Fibroblast of upper back skin (primary cell): ENCODE results near the gene MITF.
A peak's percentile ranks its signal among the peaks of the same experiment; 100 is the strongest.
"Not testable (repeated sequence)": the region's sequence is repeated elsewhere in the genome, so short reads cannot be mapped to it uniquely, and the experiment has no call there.

Experiments used
- DNase-seq: peaks from one replicate; pipeline ENCODE4 v3.0.0-alpha.2; 2013

Gene MITF

DNA sequence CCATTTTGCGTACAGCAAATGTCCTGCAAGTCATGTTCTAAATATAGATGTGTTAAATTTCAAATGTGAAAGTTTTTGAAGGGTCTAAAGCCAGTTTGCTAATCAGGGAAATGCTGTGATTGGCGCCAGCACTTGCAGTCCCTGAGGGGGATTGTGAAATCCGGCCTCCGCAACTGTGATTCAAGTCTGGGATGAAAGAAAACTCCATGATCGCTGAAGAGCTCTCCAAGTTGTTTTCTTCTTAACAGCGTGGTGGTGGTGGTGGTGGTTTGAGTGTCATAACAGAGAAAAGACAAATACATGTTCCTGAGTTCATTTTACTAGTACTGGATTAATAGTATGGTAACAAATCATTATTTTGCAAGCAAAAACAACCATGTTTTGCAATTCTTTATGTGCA is 51.8 kb downstream of the MITF start:
- peak; percentile 66 for DNase-seq

DNA sequence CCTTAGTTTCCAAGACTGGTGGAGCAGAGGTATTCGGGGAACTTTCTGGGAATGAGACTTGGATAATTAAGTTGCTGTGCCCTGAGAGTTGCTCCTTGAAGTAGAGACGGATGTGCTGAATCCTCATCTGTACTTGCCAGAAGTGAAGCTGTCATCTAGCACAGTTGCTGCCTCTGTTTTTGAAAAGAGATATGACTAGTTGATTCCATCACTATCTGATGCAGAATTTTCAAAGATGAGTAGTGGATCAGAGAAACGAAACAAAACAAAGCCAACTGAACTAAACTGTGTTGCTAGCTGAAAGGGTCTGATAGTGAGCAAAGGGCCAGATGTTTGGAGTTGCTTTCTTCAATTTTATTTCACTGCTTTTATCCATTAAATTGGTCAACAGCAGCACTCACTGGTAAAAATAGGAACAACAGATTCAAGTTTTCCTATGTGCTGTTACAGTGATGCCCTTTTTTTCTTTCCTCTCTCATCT is 52.7 kb downstream of the MITF start:
- peak; percentile 52 for DNase-seq

DNA sequence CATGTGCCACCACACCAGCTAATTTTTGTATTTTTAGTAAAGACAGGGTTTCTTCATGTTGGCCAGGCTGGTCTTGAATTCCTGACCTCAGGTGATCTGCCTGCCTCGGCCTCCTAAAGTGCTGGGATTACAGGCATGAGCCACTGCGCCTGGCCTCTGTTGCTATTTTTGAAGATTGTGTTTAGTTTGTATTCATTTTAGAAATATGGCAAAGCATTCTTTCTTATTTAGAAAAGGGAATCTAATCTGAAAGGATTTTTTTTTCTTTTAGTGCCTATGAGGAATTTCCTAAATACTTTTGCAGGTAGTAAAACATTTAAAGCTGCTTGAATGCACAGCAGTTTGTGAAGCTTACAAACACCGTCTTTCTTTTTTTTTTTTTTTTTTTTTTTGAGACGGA is 56.9 kb downstream of the MITF start:
- not testable (repeated sequence) for DNase-seq

DNA sequence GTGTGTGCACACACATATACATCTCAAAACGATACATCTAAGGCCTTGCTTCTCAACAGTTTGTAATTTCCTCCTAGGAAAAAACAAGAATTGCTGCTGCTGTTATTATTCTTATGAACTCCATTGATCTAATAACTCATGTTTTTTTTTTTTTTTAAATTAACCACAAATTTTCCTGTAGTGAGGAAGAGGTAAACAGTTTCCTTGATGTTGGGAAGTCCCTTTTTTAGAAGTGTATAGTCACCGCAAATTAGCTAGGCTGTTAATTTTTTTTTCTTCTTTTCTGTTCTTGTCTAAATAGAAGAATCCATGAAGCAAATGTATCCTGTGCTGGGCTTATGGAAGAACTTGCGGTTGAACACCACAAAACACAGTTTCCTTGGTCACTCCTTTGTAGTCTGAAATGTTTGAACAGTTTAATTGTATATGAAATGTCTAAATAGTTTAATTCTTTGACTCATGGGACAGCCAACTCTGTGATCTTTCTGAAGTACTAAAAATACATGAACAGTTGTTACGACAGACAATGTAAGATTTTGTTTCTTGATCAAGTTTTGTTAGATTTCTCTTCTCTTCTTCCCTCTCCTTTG is 64.5 kb downstream of the MITF start:
- no peak for DNase-seq

DNA sequence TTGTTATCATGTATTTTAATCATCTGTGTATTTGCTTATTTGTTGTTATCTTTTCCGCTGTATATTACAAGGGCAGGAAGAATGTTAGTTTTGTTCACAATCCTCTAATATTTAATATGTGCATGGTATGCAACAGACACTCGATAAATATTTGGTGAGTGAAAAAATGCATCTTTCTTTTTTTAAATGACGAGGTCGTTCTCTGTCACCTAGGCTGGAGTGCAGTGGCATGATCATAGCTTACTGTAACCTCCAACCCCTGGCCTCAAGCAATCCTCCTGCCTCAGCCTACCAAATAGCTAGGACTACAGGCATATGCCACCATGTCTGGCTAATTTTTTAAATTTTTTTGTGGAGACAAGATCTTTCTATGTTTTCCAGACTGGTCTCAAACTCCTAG is 66.2 kb downstream of the MITF start:
- no peak for DNase-seq

DNA sequence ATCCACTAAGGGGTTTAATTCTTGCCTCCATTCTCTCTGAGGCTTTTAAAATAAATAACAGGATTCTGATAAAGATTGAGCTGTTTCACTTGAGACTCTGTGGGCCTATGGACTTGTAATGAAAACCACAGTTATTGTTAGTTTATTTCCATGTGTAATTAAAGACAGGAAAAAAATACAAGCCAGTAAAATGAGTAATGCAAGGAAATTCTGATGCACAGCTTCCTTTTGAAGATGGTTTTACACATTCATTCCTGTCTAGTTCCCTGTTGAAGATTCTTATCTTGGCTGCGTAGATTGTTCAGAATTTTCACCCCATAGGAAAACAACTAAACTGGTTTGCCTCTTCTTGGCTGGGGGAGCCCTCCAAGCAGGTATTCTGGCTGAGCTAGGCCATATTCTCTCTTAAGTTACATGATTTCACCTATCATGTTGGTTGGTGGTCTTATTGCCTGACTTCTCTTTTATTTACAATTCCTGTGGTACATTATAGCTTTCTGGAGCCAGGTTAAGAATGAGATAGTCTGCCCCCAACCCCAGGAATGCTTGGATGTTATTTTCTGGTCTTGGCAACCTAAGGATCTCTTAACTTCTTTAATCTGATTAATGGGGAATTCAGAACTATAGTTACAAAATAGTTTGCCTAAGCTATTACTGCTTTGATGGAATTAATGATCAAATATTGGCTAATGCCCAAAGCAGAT is 67.6 kb downstream of the MITF start:
- DNase-seq: peak; percentile 75

DNA sequence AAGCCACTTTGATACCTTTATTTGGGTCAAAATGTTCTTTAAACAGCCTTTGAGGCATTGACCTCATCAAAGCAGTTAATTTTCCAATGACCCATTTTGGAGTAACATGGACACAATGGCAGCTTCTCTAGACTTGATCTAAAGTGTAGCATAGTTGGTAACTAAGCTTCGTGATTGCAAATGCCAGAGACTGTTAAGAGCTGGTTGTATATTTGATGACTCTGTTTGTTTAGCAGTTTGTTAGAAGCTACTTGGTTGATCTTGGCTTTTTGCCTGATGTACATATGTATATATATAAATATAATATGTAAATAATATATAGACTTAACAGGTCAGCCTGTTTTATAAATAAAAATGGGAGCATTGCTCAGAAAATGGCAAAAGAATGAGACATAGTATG is 68.4 kb downstream of the MITF start:
- no peak for DNase-seq

DNA sequence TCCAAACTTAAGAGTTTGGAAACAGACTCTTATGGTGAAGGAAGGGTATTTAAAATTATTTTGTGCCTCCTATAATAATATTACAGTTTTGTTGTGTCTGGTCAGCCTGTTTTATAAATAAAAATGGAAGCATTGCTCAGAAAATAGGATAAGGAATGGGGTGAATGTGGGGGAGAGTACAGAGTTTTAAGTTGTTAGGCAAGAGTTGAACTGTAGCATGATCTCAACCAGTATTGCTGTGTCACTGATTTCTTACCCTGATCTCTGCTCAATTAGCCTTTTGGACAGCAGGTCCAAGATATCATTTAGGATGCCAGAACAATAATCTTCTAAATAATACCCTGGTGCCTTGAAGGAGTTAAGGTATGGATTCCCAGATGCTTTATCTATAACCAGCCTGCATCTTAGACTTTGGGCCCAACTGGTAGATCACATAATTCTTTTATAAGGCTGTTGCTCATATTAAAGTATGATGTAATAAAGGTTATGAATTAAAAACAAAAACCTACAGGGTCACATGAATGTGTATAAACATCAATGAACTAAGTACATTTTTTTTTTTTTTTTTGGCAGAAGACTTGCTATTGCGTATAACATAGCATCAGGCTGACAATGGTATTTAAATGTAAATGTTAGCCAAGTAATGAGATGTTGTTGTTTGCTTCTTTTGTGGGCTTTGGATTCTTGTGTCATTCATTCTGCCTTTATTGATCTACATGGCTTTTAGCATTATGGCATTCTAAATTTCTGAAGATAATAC is 70.0 kb downstream of the MITF start:
- no peak for DNase-seq

DNA sequence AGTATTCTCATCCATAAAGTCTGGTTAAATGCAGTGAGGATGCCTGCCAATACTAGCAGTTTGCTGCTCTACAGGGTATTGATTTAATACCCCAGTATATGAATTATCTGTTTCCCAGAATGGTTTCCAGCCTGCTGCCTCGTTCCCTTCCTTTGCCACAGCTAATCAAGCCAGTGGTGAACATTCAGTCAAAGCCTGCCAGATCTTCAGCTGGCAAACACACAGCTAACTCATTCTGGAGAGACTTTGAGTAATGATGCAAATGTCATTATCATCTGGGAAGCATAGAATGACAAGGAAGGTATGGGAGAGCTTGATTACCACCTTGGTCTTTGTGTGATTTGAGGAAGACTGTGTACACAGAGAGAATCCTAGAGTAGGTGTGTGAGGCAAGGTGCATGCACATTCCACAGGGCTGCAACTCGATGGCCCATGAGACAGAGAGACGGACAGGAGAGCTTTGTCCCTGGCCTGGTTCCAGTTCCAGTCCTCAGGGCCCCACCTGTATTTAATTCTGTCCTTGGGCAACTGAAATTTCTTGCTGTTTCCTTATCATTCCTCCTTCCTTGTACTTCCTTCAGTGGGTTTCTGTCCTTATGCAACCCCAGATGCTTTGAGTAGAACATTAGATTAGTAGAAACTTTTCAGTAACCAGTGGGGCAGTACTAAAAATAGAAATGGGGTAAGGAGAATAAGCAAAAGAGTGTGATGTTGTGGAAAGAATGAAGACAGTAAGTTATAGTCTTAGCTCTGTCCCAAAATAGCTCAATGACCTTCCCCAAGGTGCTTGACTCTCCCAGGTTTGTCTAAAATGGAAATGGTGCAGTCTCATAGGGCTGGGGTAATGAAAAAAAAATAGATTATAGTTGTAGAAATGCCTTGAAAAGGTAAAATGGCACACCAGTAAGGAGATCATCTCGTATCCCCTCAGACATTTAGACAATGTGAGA is 72.5 kb downstream of the MITF start:
- DNase-seq: no peak

DNA sequence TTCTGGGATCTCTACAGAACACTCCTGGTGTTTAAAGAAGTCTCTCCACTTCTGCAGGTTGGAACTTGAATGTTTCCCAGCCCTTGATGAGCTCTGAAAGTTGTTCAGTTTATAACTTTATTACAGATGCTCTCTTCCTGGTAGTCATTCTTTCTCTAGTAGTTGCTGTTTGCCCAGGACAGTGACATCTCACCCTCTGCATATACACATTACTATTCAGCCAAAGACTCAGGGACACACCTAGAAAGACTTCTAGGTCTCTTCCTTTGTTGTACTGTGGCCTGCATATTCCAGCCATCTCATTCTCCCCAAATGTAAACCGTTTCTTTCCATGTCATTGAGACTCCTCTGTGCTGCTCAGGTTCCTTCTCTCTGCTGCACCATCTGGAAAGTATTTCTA is 76.7 kb downstream of the MITF start:
- no peak for DNase-seq

DNA sequence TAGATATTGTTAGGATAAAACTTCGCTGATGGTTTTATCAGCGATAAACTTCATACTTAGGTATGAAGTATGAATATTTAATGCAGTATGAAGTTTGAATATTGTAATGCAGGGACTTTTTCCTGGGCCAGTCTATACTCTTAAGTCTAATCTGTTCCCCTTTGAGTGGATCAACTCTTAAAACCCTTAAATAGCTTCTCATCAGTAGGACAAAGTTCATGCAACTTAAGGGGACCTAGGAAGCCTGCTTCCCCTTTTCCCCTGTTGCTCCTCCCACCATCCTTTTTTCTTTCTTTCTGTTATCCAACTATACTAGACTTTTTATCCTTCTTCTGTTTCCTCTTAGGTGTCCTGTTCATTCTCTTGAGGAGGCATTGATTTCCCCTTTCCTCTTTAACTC is 78.7 kb downstream of the MITF start:
- no peak for DNase-seq

DNA sequence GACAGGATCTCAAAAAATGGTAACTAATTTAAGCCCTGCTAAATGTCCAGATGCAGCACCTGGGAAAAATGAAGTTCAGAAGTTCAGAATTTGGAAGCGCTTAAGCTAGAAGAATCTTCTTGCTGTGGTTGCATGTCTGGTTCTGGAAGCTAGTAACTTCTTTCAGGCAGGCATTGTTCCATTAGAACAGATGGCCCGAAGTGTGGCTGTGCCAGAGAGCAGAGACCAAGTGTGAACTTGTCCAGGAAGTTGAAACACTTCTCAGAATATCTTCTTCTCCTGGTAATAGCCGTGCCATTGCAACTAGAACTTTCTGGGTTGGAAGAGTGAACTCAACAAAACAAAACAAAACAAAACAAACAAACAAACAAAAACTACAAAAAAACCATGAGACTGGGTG is 80.0 kb downstream of the MITF start:
- no peak for DNase-seq

DNA sequence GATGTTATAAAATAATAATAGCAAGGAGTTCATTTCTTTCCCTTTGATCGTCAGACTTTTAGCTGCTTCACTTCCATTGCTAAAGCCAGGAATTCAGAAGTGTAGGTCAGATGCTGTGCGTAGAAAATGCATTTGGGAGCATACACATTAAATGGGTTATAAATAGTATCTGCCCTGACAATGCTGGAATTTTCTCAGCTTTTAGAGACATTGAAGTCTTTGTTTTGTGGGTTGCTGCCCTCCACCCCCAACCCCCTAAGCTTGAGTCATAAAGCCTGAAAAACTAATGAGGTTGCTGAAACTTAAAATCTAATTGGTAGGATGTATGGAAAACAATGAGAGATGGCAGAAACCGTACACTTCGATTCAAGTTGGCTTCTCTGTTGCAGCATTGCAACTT is 81.9 kb downstream of the MITF start:
- peak; percentile 63 for DNase-seq

DNA sequence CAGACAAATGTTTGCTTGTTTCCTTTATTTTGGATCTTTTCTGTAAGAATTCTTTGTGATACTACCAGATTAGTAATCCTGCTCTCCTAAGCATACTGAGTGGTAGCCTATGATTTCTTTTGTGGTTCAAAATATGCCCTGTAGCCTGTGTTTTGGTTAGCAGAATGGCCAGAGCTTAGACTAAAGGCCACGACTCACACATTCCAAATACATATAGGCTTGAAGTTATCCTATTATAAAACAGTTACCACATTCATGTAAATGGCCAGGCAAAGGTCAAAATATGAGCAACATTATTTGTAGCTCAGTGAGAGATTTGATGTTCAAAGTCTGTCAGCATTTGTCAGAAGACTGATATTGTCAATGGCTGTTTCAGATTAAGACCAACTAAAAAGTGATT is 84.5 kb downstream of the MITF start:
- DNase-seq: peak; percentile 53

DNA sequence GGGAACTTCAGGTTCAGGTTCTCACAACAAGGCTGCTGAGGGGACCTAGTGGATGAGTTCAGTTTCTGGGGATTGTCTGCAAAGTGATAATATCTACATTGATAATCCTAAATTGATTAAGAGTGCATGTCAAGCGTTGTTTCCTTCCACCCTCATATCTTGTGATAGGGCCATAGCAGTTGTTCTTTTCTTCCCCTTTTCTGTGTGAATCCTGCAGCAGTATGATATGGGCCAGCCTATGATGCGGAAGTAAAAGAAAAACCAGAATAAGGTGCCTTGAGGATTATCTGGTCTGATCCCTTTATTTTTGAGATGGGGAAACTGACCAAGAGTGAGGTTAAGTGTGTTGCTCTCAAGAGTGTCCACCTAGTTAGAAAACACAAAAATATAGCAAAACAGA is 86.2 kb downstream of the MITF start:
- no peak for DNase-seq

DNA sequence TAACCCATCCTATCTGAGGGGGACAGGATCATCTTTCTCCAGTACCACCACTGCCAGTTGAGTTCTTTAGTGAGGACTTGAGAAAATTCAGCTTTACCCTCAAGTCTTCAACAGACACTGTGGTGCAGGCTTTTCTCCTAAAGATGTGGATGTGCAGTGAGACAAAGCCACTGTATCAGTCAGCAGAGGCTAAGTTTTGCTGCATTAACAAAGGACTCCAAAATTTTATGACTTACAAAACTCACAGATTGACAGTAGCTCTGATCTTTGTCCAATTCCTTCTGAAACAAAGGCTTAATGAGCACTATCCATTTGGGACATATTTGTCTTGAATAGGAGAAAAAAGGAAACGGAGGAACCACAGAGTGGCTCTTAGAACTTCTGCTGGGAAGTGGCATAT is 87.9 kb downstream of the MITF start:
- no peak for DNase-seq

DNA sequence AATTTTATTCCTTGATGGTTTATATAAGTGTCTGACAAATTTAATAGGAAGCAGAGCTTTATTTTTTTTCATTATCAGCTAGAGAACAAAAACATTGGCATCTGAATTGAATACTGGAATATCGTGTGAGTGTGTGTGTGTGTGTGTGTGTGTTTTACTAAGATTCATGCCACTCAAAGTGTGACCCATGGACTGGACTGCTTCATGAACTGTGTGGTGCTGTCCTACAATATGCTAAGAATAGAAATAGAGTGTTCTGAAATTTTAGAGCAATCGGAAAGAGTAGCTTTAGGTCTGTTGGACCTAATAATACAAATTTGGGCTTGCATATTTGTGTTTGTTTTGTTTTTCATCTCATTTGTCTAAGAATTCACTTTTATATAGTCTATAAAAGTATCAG is 89.6 kb downstream of the MITF start:
- no peak for DNase-seq

DNA sequence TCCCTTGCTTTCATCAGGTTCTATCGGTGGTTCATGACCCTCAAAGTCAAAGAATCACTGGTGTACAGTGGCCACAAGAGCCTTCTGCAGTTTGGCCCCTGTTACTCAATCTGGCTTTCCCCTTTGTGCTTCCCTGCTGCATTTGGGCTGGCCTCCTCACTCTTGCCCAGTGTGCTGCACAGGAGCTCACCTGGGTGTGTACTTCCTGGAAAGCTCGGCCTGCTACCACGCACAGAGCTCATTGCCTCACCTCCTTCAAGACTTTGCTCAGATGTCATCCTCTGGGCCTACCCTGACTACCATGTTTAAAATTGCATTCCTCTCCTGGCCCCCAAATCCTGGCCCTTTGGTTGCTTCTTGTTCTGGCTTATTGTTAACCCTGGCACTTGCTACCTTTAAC is 90.9 kb downstream of the MITF start:
- no peak for DNase-seq

DNA sequence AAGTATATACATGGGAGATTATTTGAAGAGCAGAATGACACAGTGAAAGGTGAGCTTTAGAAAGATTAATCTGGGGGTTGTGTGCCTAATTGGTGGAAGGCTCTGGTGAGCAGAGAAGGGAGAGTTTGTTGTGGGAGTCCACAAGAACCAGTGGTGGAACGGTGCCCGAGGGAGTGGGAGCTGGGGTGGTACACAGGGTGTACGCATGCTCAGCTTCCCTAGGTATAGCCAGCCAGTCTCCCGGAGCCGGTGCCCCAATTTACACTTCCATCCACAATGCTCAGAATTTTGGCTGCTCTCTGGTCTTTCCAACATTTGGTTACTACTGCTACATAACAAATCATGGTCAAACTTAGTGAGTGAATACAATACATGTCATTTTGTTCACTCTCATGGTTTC is 92.5 kb downstream of the MITF start:
- no peak for DNase-seq

DNA sequence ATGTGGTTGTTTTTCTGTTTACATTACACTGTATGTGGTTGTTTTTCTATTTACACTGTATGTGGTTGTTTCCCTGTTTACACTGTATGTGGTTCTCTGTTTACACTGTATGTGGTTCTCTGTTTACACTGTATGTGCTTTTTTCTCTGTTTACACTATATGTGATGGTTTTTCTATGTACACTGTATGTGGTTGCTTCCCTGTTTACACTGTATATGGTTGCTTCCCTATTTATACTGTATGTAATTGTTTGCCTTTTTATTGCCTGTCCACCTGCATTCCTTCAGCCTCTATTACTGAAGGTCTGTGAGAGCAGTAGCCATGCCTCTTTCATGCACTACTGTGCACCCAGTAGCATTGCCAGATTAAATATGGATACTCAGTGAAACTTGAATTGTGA is 94.3 kb downstream of the MITF start:
- no peak for DNase-seq

DNA sequence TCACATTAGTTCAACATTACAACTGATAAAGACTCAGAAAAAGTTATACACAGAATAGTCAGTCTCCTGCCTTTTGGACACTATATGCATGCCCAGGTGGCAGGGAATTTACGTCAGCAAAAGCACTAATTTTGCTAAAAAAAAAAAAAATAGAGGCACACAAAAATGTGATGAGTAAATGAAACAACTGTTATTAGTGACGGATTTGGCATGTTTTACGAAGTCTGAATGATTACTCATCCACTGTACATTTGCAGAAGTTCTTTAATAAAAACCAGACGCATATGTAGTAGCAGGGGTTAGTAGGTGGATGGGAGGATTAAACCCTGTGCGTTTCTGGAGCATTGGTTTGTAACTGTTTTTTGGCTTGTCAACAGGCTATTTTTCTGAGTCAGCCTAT is 99.0 kb downstream of the MITF start:
- peak; percentile 97 for DNase-seq

DNA sequence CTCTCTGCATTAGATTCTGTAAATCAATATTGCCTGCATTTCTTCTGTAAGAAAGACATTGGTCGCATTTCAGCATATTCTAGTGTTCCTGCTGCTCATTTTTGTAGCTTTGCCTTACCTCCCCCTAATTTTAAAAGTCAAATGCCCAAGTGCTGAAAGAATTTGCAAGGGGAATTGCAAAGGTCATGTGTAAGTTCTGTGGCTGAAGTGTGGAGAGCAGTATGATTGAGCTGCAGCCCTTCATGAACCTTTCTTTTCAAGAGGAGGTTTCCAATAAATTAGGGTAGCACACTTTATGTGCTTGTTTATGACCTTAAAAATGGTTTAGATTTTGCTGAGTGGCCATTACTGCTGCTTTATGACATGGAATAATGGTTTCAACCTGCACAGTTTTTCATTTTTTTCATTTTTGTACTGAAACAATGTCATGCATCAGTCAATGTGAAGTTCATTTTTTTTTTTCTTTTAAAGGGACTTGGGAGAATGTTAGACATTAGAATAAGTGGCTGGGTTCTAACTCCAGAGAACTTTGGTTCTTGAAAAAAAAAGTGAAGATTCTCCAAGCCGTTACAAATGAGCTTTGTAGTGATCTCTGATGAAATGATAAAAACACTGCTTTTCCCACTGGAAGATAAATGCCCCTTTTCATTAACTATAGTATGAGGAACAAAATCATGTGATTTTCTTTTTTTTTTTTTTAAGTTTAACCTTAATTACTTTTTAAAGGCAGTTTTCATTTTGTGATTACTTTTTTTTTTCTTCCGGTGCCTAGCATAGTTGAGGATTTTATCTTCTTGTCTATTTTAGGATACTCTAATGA is 99.6 kb downstream of the MITF start:
- peak; percentile 81 for DNase-seq
